ENCODE results near the gene MYL3.
"Not testable (repeated sequence)": the region's sequence is repeated elsewhere in the genome, so short reads cannot be mapped to it uniquely, and the experiment has no call there.

Gene MYL3

DNA sequence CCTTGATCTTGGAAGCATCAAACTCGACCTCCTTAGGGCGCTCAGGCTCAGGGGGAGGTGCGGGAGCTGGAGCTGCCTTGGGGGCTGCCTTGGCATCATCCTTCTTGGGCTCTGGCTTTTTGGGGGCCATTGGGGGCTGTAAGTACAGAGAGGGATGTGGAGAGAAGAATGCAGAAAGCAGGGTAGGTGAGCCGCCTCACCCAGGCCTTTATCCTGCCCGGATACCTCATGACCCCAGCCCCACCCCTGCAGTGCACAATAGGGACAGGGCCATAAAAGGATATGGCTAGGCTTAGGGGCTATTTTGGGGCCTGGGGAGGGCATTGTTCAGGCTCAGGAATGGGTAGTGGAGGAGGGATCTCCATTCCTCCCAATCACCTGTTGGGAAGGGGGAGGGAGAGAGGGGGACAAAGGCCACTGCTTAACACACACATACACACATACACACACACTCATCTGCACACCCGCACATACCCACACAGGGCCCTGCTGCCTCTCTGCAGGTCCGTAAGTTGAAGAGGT, at the start of gene MYL3:
MYL3 (minus strand) TSS at position 184 of the 522 bp plus-strand sequence; CDS start at position 130, 54 bp downstream.
- peak; percentile 59 for DNase-seq (ENCODE audit: low spot score)
- H3K27ac ChIP-seq = no peak within 1 kb of the TSS
- no peak within 1 kb of the TSS for H3K4me3 ChIP-seq
- no peak for TF ChIP-seq CTCF (IDR thresholded peaks at IDR 0.05)

GRCh38 chr3:46912986-46913385, 49.7 kb upstream of the MYL3 start:
- TF ChIP-seq CTCF (IDR thresholded peaks at IDR 0.05) = no peak
- H3K27ac ChIP-seq = no peak overlapping the region
- no peak overlapping the region for H3K4me3 ChIP-seq
- no peak for DNase-seq (ENCODE audit: low spot score)

GRCh38 chr3:46910914-46911313, 47.7 kb upstream of the MYL3 start:
- H3K4me3 ChIP-seq; H3K27ac ChIP-seq; DNase-seq (ENCODE audit: low spot score): not testable (repeated sequence)

GRCh38 chr3:46910166-46910760, 47.0 kb upstream of the MYL3 start:
- TF ChIP-seq CTCF (IDR thresholded peaks at IDR 0.05) = no peak
- Histone ChIP-seq H3K4me3 (no peak overlapping the region), H3K27ac (no peak overlapping the region)
- DNase-seq (ENCODE audit: low spot score) = no peak

DNA sequence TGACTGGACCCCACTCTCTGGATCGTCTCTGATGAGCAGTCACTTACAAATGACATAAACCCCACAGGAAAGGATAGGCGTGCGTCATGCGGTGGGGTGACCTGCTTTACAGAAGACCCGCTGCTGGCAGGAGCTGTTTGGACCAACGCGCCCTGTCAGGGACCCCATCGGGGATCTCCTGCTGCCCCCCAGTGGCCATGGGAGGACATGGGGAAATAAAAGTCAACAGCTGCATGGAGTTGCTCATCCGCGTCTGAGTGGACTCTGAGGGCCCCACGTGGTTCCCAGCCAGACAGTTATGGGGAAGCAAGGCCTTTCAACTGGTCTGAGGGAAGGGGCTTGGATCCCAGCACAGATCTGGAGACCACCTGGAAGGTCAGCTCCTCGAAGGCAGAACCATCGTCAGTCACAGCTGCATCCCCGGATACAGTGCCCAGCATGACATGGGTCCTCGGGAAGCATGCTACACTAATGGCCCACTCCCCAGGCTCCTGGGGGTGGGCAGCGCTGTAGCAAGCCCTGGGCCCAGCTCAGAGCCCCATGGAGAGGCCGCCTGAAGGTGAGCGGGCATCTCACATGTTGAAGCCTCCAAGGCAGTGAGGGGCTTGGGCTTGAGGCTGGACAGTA, 46.4 kb upstream of the MYL3 start:
- Histone ChIP-seq H3K4me3 (peak overlapping the region; percentile 41), H3K27ac (peak overlapping the region in 1 of 2 donors; percentile 66)
- TF ChIP-seq CTCF (IDR thresholded peaks at IDR 0.05) = peak; percentile 88
- peak; percentile 94 for DNase-seq (ENCODE audit: low spot score)

- no peak for DNase-seq (ENCODE audit: low spot score)
- peak overlapping the region; percentile 41 for H3K4me3 ChIP-seq
- TF ChIP-seq CTCF (IDR thresholded peaks at IDR 0.05) = no peak
- H3K27ac ChIP-seq = peak overlapping the region; percentile 10 to 66
These were observed 45.8 kb upstream of the MYL3 start for GRCh38 chr3:46908986-46909534.

- peak overlapping the region; percentile 41 for H3K4me3 ChIP-seq
- H3K27ac ChIP-seq = peak overlapping the region; percentile 10 to 66
- DNase-seq (ENCODE audit: low spot score) = no peak
- no peak for TF ChIP-seq CTCF (IDR thresholded peaks at IDR 0.05)
These were observed 45.2 kb upstream of the MYL3 start for GRCh38 chr3:46908294-46908985.

Data from coronary artery (tissue), 2 donors.